Ishikawa (cell line): ENCODE data around the gene PTPN5.

Experiments used
- CEBPB ChIP-seq: IDR thresholded peaks from 2 replicates; pipeline ENCODE4 v1.6.1; 2012
- EP300 ChIP-seq: IDR thresholded peaks from 2 replicates; pipeline ENCODE4 v1.6.1; 2012; ENCODE audit warnings: borderline replicate concordance
- RAD21 ChIP-seq: IDR thresholded peaks from 2 replicates; pipeline ENCODE4 v1.6.1; 2012; ENCODE audit warnings: low read depth
- REST ChIP-seq: IDR thresholded peaks from 2 replicates; pipeline ENCODE4 v1.6.1; 2012; ENCODE audit warnings: low read depth, mild to moderate bottlenecking

DNA sequence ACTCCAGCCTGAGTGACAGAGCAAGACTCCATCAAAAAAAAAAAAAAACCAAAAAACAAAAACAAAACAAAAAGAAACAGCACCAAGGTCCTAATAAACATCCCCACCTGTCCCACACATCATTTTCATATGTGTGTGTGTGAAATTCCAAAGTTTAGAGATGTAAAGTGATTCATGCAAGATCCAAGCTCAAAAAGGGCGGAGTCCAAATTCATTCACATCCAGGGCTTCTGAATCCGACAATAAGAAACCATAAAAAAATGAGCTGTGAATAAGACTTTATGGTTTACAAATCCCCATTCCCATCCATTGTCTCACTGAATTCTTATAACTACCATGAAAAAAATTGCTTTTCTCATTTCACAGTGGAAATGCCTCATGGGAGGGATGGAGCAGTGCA is 34.7 kb downstream of the PTPN5 start:
- TF ChIP-seq REST (no peak), EP300 (no peak), RAD21 (no peak), CEBPB (no peak)
